ENCODE data around the gene PNLIP.

Gene PNLIP

GRCh38 chr10:116545756-116546155, at the start of gene PNLIP:
Gene PNLIP (plus strand): TSS chr10:116545931. CDS start chr10:116546093, 162 bp downstream.
- Mint-ChIP-seq H3K36me3 (ENCODE audit: low read depth) (no peaks in the 10 kb centered on the region), H3K27me3 (ENCODE audit: low read depth) (no peaks in the 10 kb centered on the region), H3K4me1 (ENCODE audit: low read depth) (no peaks in the 10 kb centered on the region), H3K9me3 (no peaks in the 10 kb centered on the region), H3K27ac (no peak within 1 kb of the TSS), H3K4me3 (no peak within 1 kb of the TSS)
- DNase-seq (ENCODE audit: low spot score) = no peak

GRCh38 chr10:116504786-116505185, 40.9 kb upstream of the PNLIP start:
- Mint-ChIP-seq H3K36me3 (ENCODE audit: low read depth) (no peaks in the 10 kb centered on the region), H3K27ac (no peak overlapping the region), H3K4me1 (ENCODE audit: low read depth) (no peaks in the 10 kb centered on the region), H3K27me3 (ENCODE audit: low read depth) (no peaks in the 10 kb centered on the region), H3K9me3 (no peaks in the 10 kb centered on the region), H3K4me3 (no peak overlapping the region)
- no peak for DNase-seq (ENCODE audit: low spot score)

- DNase-seq (ENCODE audit: low spot score) = no peak
- H3K27me3 Mint-ChIP-seq (ENCODE audit: low read depth) = no peaks in the 10 kb centered on the region
- no peaks in the 10 kb centered on the region for H3K36me3 Mint-ChIP-seq (ENCODE audit: low read depth)
- no peak overlapping the region for H3K4me3 Mint-ChIP-seq
- H3K4me1 Mint-ChIP-seq (ENCODE audit: low read depth) = no peaks in the 10 kb centered on the region
- no peaks in the 10 kb centered on the region for H3K9me3 Mint-ChIP-seq
- H3K27ac Mint-ChIP-seq = no peak overlapping the region
Observed at GRCh38 chr10:116510565-116510964, 35.2 kb upstream of the PNLIP start.

- Mint-ChIP-seq H3K4me1 (ENCODE audit: low read depth) (no peaks in the 10 kb centered on the region), H3K4me3 (no peak overlapping the region), H3K36me3 (ENCODE audit: low read depth) (no peaks in the 10 kb centered on the region), H3K9me3 (no peaks in the 10 kb centered on the region), H3K27me3 (ENCODE audit: low read depth) (no peaks in the 10 kb centered on the region), H3K27ac (no peak overlapping the region)
- no peak for DNase-seq (ENCODE audit: low spot score)
Observed at GRCh38 chr10:116511365-116511764, 34.4 kb upstream of the PNLIP start.

- Mint-ChIP-seq H3K9me3 (no peaks in the 10 kb centered on the region), H3K4me3 (no peak overlapping the region), H3K27ac (no peak overlapping the region), H3K4me1 (ENCODE audit: low read depth) (no peaks in the 10 kb centered on the region), H3K27me3 (ENCODE audit: low read depth) (no peaks in the 10 kb centered on the region), H3K36me3 (ENCODE audit: low read depth) (no peaks in the 10 kb centered on the region)
- no peak for DNase-seq (ENCODE audit: low spot score)
Observed at GRCh38 chr10:116521424-116522290, 24.1 kb upstream of the PNLIP start.

- Mint-ChIP-seq H3K4me3 (no peak overlapping the region), H3K27ac (no peak overlapping the region), H3K27me3 (ENCODE audit: low read depth) (no peaks in the 10 kb centered on the region), H3K4me1 (ENCODE audit: low read depth) (no peaks in the 10 kb centered on the region), H3K36me3 (ENCODE audit: low read depth) (no peaks in the 10 kb centered on the region), H3K9me3 (no peaks in the 10 kb centered on the region)
- no peak for DNase-seq (ENCODE audit: low spot score)
Observed at GRCh38 chr10:116522803-116523381, 22.8 kb upstream of the PNLIP start.

- Mint-ChIP-seq H3K9me3 (no peaks in the 10 kb centered on the region), H3K4me1 (ENCODE audit: low read depth) (no peaks in the 10 kb centered on the region), H3K27me3 (ENCODE audit: low read depth) (no peaks in the 10 kb centered on the region), H3K27ac (no peak overlapping the region), H3K36me3 (ENCODE audit: low read depth) (no peaks in the 10 kb centered on the region), H3K4me3 (no peak overlapping the region)
- no peak for DNase-seq (ENCODE audit: low spot score)
Observed at GRCh38 chr10:116524736-116525135, 21.0 kb upstream of the PNLIP start.

- Mint-ChIP-seq H3K27ac (no peak overlapping the region), H3K36me3 (ENCODE audit: low read depth) (no peaks in the 10 kb centered on the region), H3K9me3 (no peaks in the 10 kb centered on the region), H3K4me3 (no peak overlapping the region), H3K27me3 (ENCODE audit: low read depth) (no peaks in the 10 kb centered on the region), H3K4me1 (ENCODE audit: low read depth) (no peaks in the 10 kb centered on the region)
- no peak for DNase-seq (ENCODE audit: low spot score)
Observed at GRCh38 chr10:116526219-116526618, 19.5 kb upstream of the PNLIP start.

GRCh38 chr10:116536810-116537209, 8.9 kb upstream of the PNLIP start:
- Mint-ChIP-seq H3K9me3 (no peaks in the 10 kb centered on the region), H3K27ac (no peak overlapping the region), H3K4me3 (no peak overlapping the region), H3K4me1 (ENCODE audit: low read depth) (no peaks in the 10 kb centered on the region), H3K36me3 (ENCODE audit: low read depth) (no peaks in the 10 kb centered on the region), H3K27me3 (ENCODE audit: low read depth) (no peaks in the 10 kb centered on the region)
- no peak for DNase-seq (ENCODE audit: low spot score)

GRCh38 chr10:116538456-116538855, 7.3 kb upstream of the PNLIP start:
- no peaks in the 10 kb centered on the region for H3K9me3 Mint-ChIP-seq
- no peak overlapping the region for H3K27ac Mint-ChIP-seq
- H3K27me3 Mint-ChIP-seq (ENCODE audit: low read depth) = no peaks in the 10 kb centered on the region
- H3K4me1 Mint-ChIP-seq (ENCODE audit: low read depth) = no peaks in the 10 kb centered on the region
- no peak overlapping the region for H3K4me3 Mint-ChIP-seq
- no peaks in the 10 kb centered on the region for H3K36me3 Mint-ChIP-seq (ENCODE audit: low read depth)
- DNase-seq (ENCODE audit: low spot score) = no peak

GRCh38 chr10:116538992-116539391, 6.7 kb upstream of the PNLIP start:
- H3K4me1 Mint-ChIP-seq (ENCODE audit: low read depth) = no peaks in the 10 kb centered on the region
- no peak for DNase-seq (ENCODE audit: low spot score)
- no peaks in the 10 kb centered on the region for H3K27me3 Mint-ChIP-seq (ENCODE audit: low read depth)
- no peaks in the 10 kb centered on the region for H3K9me3 Mint-ChIP-seq
- H3K4me3 Mint-ChIP-seq = no peak overlapping the region
- no peak overlapping the region for H3K27ac Mint-ChIP-seq
- H3K36me3 Mint-ChIP-seq (ENCODE audit: low read depth) = no peaks in the 10 kb centered on the region

GRCh38 chr10:116540814-116541213, 4.9 kb upstream of the PNLIP start:
- Mint-ChIP-seq H3K27me3 (ENCODE audit: low read depth) (no peaks in the 10 kb centered on the region), H3K4me1 (ENCODE audit: low read depth) (no peaks in the 10 kb centered on the region), H3K4me3 (no peak overlapping the region), H3K36me3 (ENCODE audit: low read depth) (no peaks in the 10 kb centered on the region), H3K27ac (no peak overlapping the region), H3K9me3 (no peaks in the 10 kb centered on the region)
- DNase-seq (ENCODE audit: low spot score) = no peak

- no peaks in the 10 kb centered on the region for H3K27me3 Mint-ChIP-seq (ENCODE audit: low read depth)
- H3K4me1 Mint-ChIP-seq (ENCODE audit: low read depth) = no peaks in the 10 kb centered on the region
- H3K36me3 Mint-ChIP-seq (ENCODE audit: low read depth) = no peaks in the 10 kb centered on the region
- no peak for DNase-seq (ENCODE audit: low spot score)
- no peak overlapping the region for H3K27ac Mint-ChIP-seq
- H3K9me3 Mint-ChIP-seq = no peaks in the 10 kb centered on the region
- H3K4me3 Mint-ChIP-seq = no peak overlapping the region
Observed at GRCh38 chr10:116542007-116542677, 3.6 kb upstream of the PNLIP start.

- no peak for DNase-seq (ENCODE audit: low spot score)
- no peaks in the 10 kb centered on the region for H3K27me3 Mint-ChIP-seq (ENCODE audit: low read depth)
- H3K4me1 Mint-ChIP-seq (ENCODE audit: low read depth) = no peaks in the 10 kb centered on the region
- no peaks in the 10 kb centered on the region for H3K9me3 Mint-ChIP-seq
- H3K36me3 Mint-ChIP-seq (ENCODE audit: low read depth) = no peaks in the 10 kb centered on the region
- H3K27ac Mint-ChIP-seq = no peak overlapping the region
- H3K4me3 Mint-ChIP-seq = no peak overlapping the region
Observed at GRCh38 chr10:116545122-116545521, 609 bp upstream of the PNLIP start.
